DND-41 (cell line): ENCODE results near the gene STH.

Experiments
- ATAC-seq: fragments of 200-7000 bp; cut with Tn5 transposase; 3 replicates; pipeline ENCODE4 v1.9.1; 2021; ENCODE audit warnings: low read depth; ENCODE audit not compliant: insufficient read depth
- DNase-seq: peaks from one replicate; pipeline ENCODE4 v3.0.0-alpha.2; 2020
- H2AFZ ChIP-seq: 2 replicates; pipeline ENCODE4 v1.6.0; 2012; ENCODE audit warnings: low read depth, low read length
- H3K27ac ChIP-seq: 2 replicates; pipeline ENCODE4 v1.5.1; 2012; ENCODE audit warnings: low read length, inconsistent platforms
- H3K27me3 ChIP-seq: fragments of 200-600 bp; sonication (generic); 2 replicates; pipeline ENCODE4 v1.6.0; 2012; ENCODE audit warnings: low read length, mild to moderate bottlenecking, inconsistent platforms; ENCODE audit not compliant: insufficient read depth, poor library complexity
- H3K36me3 ChIP-seq: 2 replicates; pipeline ENCODE4 v1.5.1; 2012; ENCODE audit warnings: low read length, inconsistent platforms; ENCODE audit not compliant: insufficient read depth
- H3K4me1 ChIP-seq: 2 replicates; pipeline ENCODE4 v1.5.1; 2012; ENCODE audit warnings: mild to moderate bottlenecking, low read length; ENCODE audit not compliant: insufficient read depth
- H3K4me2 ChIP-seq: 2 replicates; pipeline ENCODE4 v1.6.0; 2012; ENCODE audit warnings: mild to moderate bottlenecking, moderate library complexity, low read length, inconsistent platforms; ENCODE audit not compliant: insufficient read depth
- H3K4me3 ChIP-seq, 2 experiments: fragments of 200-600 bp in 1 of 2; shearing (Covaris generic) in 1 of 2; 2 replicates each; pipeline ENCODE4 v1.5.1; 2012 to 2016; ENCODE audit warnings: inconsistent platforms in 2 of 2, low read length in 2 of 2, mild to moderate bottlenecking in 2 of 2, low read depth in 1 of 2, moderate library complexity in 1 of 2
- H3K79me2 ChIP-seq: 2 replicates; pipeline ENCODE4 v1.6.0; 2012; ENCODE audit warnings: low read length, inconsistent platforms; ENCODE audit not compliant: insufficient read depth
- H3K9ac ChIP-seq: 2 replicates; pipeline ENCODE4 v1.6.0; 2012; ENCODE audit warnings: low read depth, mild to moderate bottlenecking, inconsistent platforms, low read length, moderate library complexity
- H3K9me3 ChIP-seq: 2 replicates; pipeline ENCODE4 v1.5.1; 2012; ENCODE audit warnings: low read length, moderate library complexity, mild to moderate bottlenecking, inconsistent platforms; ENCODE audit not compliant: insufficient read depth, severe bottlenecking
- H4K20me1 ChIP-seq: 2 replicates; pipeline ENCODE4 v1.6.0; 2012; ENCODE audit warnings: low read length; ENCODE audit not compliant: insufficient read depth
- EZH2 ChIP-seq: IDR thresholded peaks from 3 replicates; pipeline ENCODE4 v1.6.1; 2012; ENCODE audit warnings: borderline replicate concordance, low read depth, mild to moderate bottlenecking, moderate library complexity, low read length, inconsistent platforms; ENCODE audit not compliant: severe bottlenecking
- TF ChIP-seq, protein P1 (sequence below): IDR thresholded peaks from 2 replicates; pipeline ENCODE4 v1.5.1; 2012; ENCODE audit warnings: borderline replicate concordance, low read length, moderate library complexity, mild to moderate bottlenecking; ENCODE audit not compliant: poor library complexity, severe bottlenecking; ENCODE audit errors: extremely low read depth

Gene STH

DNA sequence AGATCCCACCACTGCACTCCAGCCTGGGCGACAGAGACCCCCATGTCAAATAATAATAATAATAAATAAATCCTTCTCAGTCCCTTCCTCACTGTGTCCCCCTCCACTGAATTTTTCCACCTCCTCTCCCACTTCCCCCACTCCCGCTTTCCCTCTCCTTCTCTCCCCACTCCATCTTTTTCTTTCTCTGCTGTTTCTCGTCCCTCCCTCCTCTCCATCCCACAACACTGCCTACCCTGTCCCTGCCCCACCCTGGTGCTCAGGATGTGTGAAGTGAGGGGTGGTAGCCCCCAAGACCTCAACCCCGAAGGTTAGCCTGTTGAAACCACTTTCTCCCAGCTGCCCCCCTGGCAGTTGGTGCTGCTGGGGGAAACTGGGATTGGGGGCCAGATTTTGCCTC, 34.4 kb upstream of the STH start:
- TF ChIP-seq, protein P1, sequence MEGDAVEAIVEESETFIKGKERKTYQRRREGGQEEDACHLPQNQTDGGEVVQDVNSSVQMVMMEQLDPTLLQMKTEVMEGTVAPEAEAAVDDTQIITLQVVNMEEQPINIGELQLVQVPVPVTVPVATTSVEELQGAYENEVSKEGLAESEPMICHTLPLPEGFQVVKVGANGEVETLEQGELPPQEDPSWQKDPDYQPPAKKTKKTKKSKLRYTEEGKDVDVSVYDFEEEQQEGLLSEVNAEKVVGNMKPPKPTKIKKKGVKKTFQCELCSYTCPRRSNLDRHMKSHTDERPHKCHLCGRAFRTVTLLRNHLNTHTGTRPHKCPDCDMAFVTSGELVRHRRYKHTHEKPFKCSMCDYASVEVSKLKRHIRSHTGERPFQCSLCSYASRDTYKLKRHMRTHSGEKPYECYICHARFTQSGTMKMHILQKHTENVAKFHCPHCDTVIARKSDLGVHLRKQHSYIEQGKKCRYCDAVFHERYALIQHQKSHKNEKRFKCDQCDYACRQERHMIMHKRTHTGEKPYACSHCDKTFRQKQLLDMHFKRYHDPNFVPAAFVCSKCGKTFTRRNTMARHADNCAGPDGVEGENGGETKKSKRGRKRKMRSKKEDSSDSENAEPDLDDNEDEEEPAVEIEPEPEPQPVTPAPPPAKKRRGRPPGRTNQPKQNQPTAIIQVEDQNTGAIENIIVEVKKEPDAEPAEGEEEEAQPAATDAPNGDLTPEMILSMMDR = no peak
- TF ChIP-seq EZH2 = no peak

DNA sequence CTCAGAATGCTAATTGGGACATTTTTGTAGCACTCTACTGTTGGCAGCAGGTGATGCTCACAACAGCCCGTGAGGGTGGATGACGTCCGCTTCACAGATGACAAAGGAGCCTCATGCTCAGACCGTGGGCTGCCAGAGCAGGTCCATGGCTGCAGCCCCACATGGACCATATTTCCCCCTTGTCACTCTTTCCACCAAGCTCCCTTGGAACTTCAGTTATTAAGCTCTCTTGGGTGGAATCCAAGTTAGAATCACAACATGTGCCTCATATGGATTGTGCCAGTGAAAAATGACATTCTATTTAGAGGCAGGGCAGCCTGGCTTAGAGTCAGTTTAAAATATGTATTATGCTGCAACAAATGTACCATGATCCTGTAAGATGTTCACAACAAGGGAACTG, 33.2 kb upstream of the STH start:
- Histone ChIP-seq H3K4me1 (no peaks in the 10 kb centered on the region), H3K9me3 (no peaks in the 10 kb centered on the region), H3K27ac (no peak overlapping the region), H2AFZ (no peak overlapping the region), H3K27me3 (no peaks in the 10 kb centered on the region), H3K36me3 (no peaks in the 10 kb centered on the region), H3K9ac (no peak overlapping the region), H3K4me3 (no peak overlapping the region), H3K4me2 (no peak overlapping the region), H4K20me1 (no peaks in the 10 kb centered on the region), H3K79me2 (no peaks in the 10 kb centered on the region)
- no peak for TF ChIP-seq EZH2
- TF ChIP-seq, protein P1 = no peak
- DNase-seq = no peak
- no peak for ATAC-seq

More for the DNA sequence above, 34.4 kb upstream of the STH start:
- Histone ChIP-seq H2AFZ (no peak overlapping the region), H3K4me1 (no peaks in the 10 kb centered on the region), H3K36me3 (no peaks in the 10 kb centered on the region), H4K20me1 (no peaks in the 10 kb centered on the region), H3K4me2 (no peak overlapping the region), H3K9ac (no peak overlapping the region), H3K4me3 (no peak overlapping the region), H3K27ac (no peak overlapping the region), H3K9me3 (no peaks in the 10 kb centered on the region), H3K27me3 (no peaks in the 10 kb centered on the region), H3K79me2 (no peaks in the 10 kb centered on the region)
- no peak for ATAC-seq
- no peak for DNase-seq

DNA sequence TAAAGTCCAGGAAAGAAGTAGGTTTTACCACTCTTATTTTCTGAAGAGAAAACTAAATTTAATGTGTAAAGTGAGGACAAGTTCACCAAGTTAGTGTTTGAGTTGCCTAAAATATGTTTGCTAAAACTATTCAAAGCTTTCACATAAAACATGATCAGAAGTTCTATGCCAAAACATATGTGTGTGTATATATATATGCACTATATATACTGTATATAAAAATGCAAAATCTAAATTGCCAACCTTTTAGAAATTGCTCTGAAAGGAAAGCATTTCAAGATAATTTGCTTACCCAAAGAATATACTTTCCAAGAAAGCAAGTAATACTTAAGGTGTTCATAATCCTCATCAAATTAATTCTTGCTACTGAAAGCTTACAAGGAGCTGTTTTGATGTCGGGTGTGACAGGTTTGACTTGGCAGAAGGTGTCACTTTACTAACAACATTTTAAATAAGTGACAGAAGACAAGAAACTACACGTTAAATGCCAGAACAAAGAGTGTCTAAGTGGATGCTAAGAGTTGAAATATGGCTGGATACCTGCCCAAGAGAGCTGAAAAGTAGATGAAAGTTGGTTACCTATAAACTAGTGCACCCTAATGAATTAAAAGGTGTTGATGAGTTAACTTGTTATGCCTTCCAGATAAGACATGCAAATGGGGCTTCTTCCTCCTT, 32.3 kb upstream of the STH start:
- Histone ChIP-seq H3K9ac (no peak overlapping the region), H4K20me1 (no peaks in the 10 kb centered on the region), H3K4me3 (no peak overlapping the region), H3K4me2 (no peak overlapping the region), H3K27me3 (no peaks in the 10 kb centered on the region), H3K36me3 (no peaks in the 10 kb centered on the region), H3K79me2 (no peaks in the 10 kb centered on the region), H3K9me3 (no peaks in the 10 kb centered on the region), H3K27ac (no peak overlapping the region), H3K4me1 (no peaks in the 10 kb centered on the region), H2AFZ (no peak overlapping the region)
- ATAC-seq (no peak), DNase-seq (no peak)
- TF ChIP-seq, protein P1 = no peak
- no peak for TF ChIP-seq EZH2

DNA sequence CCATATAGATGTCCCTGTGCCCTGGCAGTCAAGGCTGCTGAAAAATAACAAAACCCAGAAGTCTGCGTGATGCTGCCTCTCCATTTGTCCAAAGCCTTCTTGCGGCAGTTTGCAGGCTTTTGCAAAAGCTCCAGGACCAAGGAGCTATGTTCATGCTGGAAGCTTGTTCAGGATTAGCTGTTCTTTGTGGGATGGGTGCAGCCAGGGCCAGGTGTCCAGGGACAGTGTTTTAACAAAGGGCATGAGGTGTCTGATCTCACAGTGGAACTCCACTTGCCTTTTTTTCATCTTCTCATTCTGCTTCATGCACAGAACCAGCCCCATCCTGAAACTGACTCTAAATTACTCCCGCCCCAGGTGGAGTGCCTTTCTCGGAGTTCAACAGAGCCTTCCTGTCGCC, 31.7 kb upstream of the STH start:
- Histone ChIP-seq H3K36me3 (no peaks in the 10 kb centered on the region), H3K27ac (no peak overlapping the region), H3K4me2 (no peak overlapping the region), H3K9me3 (no peaks in the 10 kb centered on the region), H3K79me2 (no peaks in the 10 kb centered on the region), H3K27me3 (no peaks in the 10 kb centered on the region), H3K4me1 (no peaks in the 10 kb centered on the region), H3K4me3 (no peak overlapping the region), H2AFZ (no peak overlapping the region), H4K20me1 (no peaks in the 10 kb centered on the region), H3K9ac (no peak overlapping the region)
- no peak for DNase-seq
- TF ChIP-seq EZH2 = no peak
- TF ChIP-seq, protein P1 = no peak
- no peak for ATAC-seq
